Endothelial cell of umbilical vein (primary cell): ENCODE measurements around the gene PLA2G12B. TPM values are rescaled to one million over a fixed set of nuclear protein-coding genes. Genes with fewer than 3 reads are reported as not detected.

Source experiments
- BruUV-seq: library from RNA; stranded (reverse); fragments of 400-500 nt; replicated peaks from 2 replicates; lab custom pipeline; 2021; lab: Mats Ljungman, UMichigan
- CTCF ChIA-PET: fragments of 300-600, 350-600 bp; sonication (Branson Sonifier 250); formaldehyde crosslinking; loops from one replicate; lab custom pipeline; 2021; ENCODE audit warnings: antibody characterized with exemption, inconsistent platforms; lab: Charles Lee
- POLR2A ChIA-PET: fragments of 300-600, 350-600 bp; sonication (Branson Sonifier 250); formaldehyde crosslinking; loops from one replicate; lab custom pipeline; 2021; ENCODE audit warnings: antibody characterized with exemption, inconsistent platforms; lab: Charles Lee
- DNase-seq: peaks from one replicate; pipeline ENCODE4 v3.0.0-alpha.2; 2011; ENCODE audit warnings: low read depth, low spot score
- FAIRE-seq: peaks from 2 replicates; lab custom pipeline; 2011; peaks lifted over from hg19 to GRCh38; lab: Jason Lieb, UNC
- H2AFZ ChIP-seq: 2 replicates; pipeline ENCODE4 v1.6.0; 2012; ENCODE audit warnings: low read depth, low read length, control low read depth, inconsistent platforms
- H3K27ac ChIP-seq: 2 replicates; pipeline ENCODE4 v1.5.1; 2011; ENCODE audit warnings: low read depth, mild to moderate bottlenecking, control low read depth, low read length, moderate library complexity; ENCODE audit not compliant: insufficient read depth
- H3K27me3 ChIP-seq, 2 experiments: 2 replicates each; pipeline versions ENCODE4 v1.6.0 to v1.6.1; 2011; ENCODE audit warnings: low read length in 2 of 2, mixed read lengths in 1 of 2; ENCODE audit not compliant: control insufficient read depth in 2 of 2, insufficient read depth in 2 of 2
- H3K36me3 ChIP-seq, 2 experiments: 2 replicates in 1 of 2; 3 replicates in 1 of 2; pipeline ENCODE4 v1.5.1; 2011; ENCODE audit warnings: low read length in 2 of 2, mild to moderate bottlenecking in 1 of 2, moderate library complexity in 1 of 2; ENCODE audit not compliant: control insufficient read depth in 2 of 2, insufficient read depth in 2 of 2; ENCODE audit errors: extremely low read depth in 1 of 2
- H3K4me1 ChIP-seq: 3 replicates; pipeline ENCODE4 v1.5.1; 2011; ENCODE audit warnings: mild to moderate bottlenecking, low read length; ENCODE audit not compliant: control insufficient read depth, insufficient read depth; ENCODE audit errors: extremely low read depth
- H3K4me2 ChIP-seq: 2 replicates; pipeline ENCODE4 v1.6.1; 2011; ENCODE audit warnings: low read length, control low read depth, mixed read lengths; ENCODE audit not compliant: insufficient read depth
- H3K4me3 ChIP-seq, 3 experiments: fragments of 200-600 bp in 1 of 3; sonication (generic), shearing (Covaris generic) in 1 of 3; replicated peaks in 1 of 3; 2 replicates each; pipeline ENCODE4 v1.5.1; 2011 to 2016; ENCODE audit warnings: control low read depth in 3 of 3, low read length in 3 of 3, mild to moderate bottlenecking in 2 of 3, inconsistent platforms in 1 of 3, low read depth in 1 of 3, moderate library complexity in 1 of 3; ENCODE audit not compliant: insufficient read depth in 1 of 3
- H3K79me2 ChIP-seq: 2 replicates; pipeline ENCODE4 v1.6.0; 2012; ENCODE audit warnings: low read length, inconsistent platforms; ENCODE audit not compliant: control insufficient read depth, insufficient read depth
- H3K9ac ChIP-seq: replicated peaks from 2 replicates; pipeline ENCODE3; 2011; ENCODE audit warnings: low read length, control low read depth; ENCODE audit not compliant: insufficient read depth; ENCODE audit errors: extremely low read depth
- H3K9me1 ChIP-seq: replicated peaks from 3 replicates; pipeline ENCODE4 v1.6.0; 2011; ENCODE audit warnings: mild to moderate bottlenecking, low read length; ENCODE audit not compliant: control insufficient read depth, insufficient read depth; ENCODE audit errors: extremely low read depth
- H3K9me3 ChIP-seq: replicated peaks from 2 replicates; pipeline ENCODE4 v1.5.1; 2012; ENCODE audit warnings: low read length, inconsistent platforms; ENCODE audit not compliant: control insufficient read depth, insufficient read depth
- H4K20me1 ChIP-seq: replicated peaks from 2 replicates; pipeline ENCODE3; 2011; ENCODE audit warnings: mild to moderate bottlenecking, low read length; ENCODE audit not compliant: control insufficient read depth, insufficient read depth; ENCODE audit errors: extremely low read depth
- EZH2 ChIP-seq: IDR thresholded peaks from 2 replicates; pipeline ENCODE4 v1.6.1; 2012; ENCODE audit warnings: borderline replicate concordance, low read depth, mild to moderate bottlenecking, moderate library complexity, low read length, inconsistent platforms; ENCODE audit not compliant: severe bottlenecking
- FOS ChIP-seq: IDR thresholded peaks from 2 replicates; pipeline ENCODE4 v1.6.1; 2011; ENCODE audit warnings: mild to moderate bottlenecking, low read length, moderate library complexity, borderline replicate concordance; ENCODE audit not compliant: insufficient read depth
- GATA2 ChIP-seq: IDR thresholded peaks from 2 replicates; pipeline ENCODE4 v1.7.0; 2011; ENCODE audit warnings: low read depth, mild to moderate bottlenecking, moderate library complexity, mixed read lengths, low read length; ENCODE audit not compliant: insufficient read length, insufficient read depth
- JUN ChIP-seq: IDR thresholded peaks from 2 replicates; pipeline ENCODE4 v1.6.1; 2011; ENCODE audit warnings: borderline replicate concordance, low read depth; ENCODE audit not compliant: insufficient read length, insufficient read depth
- MYC ChIP-seq: IDR thresholded peaks from one replicate; pipeline ENCODE4 v1.6.1; 2011; ENCODE audit warnings: mild to moderate bottlenecking, low read depth, low read length
- POLR2A ChIP-seq: IDR thresholded peaks from 2 replicates; pipeline ENCODE4 v1.6.1; 2012; ENCODE audit warnings: low read depth, mild to moderate bottlenecking, control low read depth, low read length
- POLR2AphosphoS5 ChIP-seq: IDR thresholded peaks from 2 replicates; pipeline ENCODE4 v1.6.1; 2012; ENCODE audit warnings: low read depth, mild to moderate bottlenecking, control low read depth, low read length, moderate library complexity; ENCODE audit not compliant: insufficient read depth
- dilution Hi-C: fragments of 300-500 bp; cut with MboI; formaldehyde crosslinking; loops from one replicate; pipeline ENCODE4 v1.15.0; 2019; ENCODE audit warnings: low sequenced_read_pairs; ENCODE audit not compliant: extremely low pct_ligation_motif_present
- intact Hi-C: fragments of 100-400 bp; cut with micrococcal nuclease; formaldehyde crosslinking; loops from one replicate; pipeline ENCODE4 v1.10.0; 2022
- polyA plus RNA-seq, 4 experiments: library from polyadenylated mRNA; depleted of rRNA in 3 of 4; stranded (reverse) in 3 of 4; unstranded in 1 of 4; fragments of >200 nt; gene quantifications; 2 replicates each; pipeline versions ENCODE4 v1.2.1 to v1.2.3, GENCODE V29; 2011 to 2012; ENCODE audit warnings: missing spikeins in 1 of 4
- total RNA-seq: library from RNA; stranded (reverse); gene quantifications from 2 replicates; pipeline ENCODE4 v1.2.3, GENCODE V29; 2021
- TF ChIP-seq, protein P1 (sequence below), 2 donors: IDR thresholded peaks; 1 replicate in 1 of 2; 2 replicates in 1 of 2; pipeline ENCODE4 v1.5.1; 2011; ENCODE audit warnings: low read length in 2 of 2, mild to moderate bottlenecking in 2 of 2, moderate library complexity in 2 of 2, control low read depth in 1 of 2, inconsistent platforms in 1 of 2, low read depth in 1 of 2; ENCODE audit not compliant: insufficient read depth in 1 of 2; ENCODE audit errors: extremely low read depth in 1 of 2
- TF ChIP-seq, protein P2 (sequence below): IDR thresholded peaks from 2 replicates; pipeline ENCODE4 v1.6.1; 2011; ENCODE audit not compliant: insufficient read depth, insufficient read length

Gene PLA2G12B
- total and polyA plus RNA-seq, 2 donors (not counting 3 experiments of a cell fraction or from before 2014, with no cell fraction given): not detected

DNA sequence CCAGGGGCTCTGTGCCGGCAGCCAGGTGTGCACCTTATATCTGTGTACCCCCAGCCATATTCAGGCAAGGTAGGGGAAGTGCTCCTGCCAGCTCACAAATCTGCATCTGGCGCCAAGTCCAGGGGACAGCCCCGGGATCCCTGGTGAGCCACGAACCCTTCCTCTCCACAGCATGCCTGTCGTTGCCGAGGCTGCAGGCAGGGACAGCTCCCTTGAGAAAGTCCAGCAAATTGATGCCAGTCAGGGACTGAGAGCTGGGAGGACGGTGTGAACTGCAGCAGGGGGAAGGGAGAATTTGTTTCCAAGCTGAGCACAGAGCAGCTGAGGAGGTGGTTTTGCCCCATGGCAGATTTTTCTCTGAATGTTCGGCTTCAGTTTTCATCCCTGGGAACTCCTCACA is 919 bp downstream of the PLA2G12B start:
- intact Hi-C loops: no loop called here
- Histone ChIP-seq H3K79me2 (no peaks in the 10 kb centered on the region), H3K4me1 (no peaks in the 10 kb centered on the region), H3K27me3 (no peaks in the 10 kb centered on the region), H3K4me3 (no peak overlapping the region), H3K27ac (no peak overlapping the region), H3K9me1 (no peaks in the 10 kb centered on the region), H3K9me3 (no peaks in the 10 kb centered on the region), H3K9ac (no peak overlapping the region), H3K4me2 (no peak overlapping the region), H3K36me3 (no peaks in the 10 kb centered on the region), H2AFZ (no peak overlapping the region), H4K20me1 (no peaks in the 10 kb centered on the region)
- FAIRE-seq (no peak), DNase-seq (no peak)
- dilution Hi-C loops: no loop called here
- ChIA-PET POLR2A (interaction anchor here (0.6 kb wide), 1 partner anchor 278 kb away, joined by 3 read pairs; no protein-coding TSS in a partner anchor), CTCF (interaction anchor here (1.2 to 1.3 kb wide), 2 partner anchors 19 to 108 kb away, joined by 3 to 4 read pairs; no protein-coding TSS in a partner anchor)
- TF ChIP-seq POLR2AphosphoS5 (no peak), MYC (no peak), EZH2 (no peak), GATA2 (no peak), POLR2A (no peak), JUN (no peak), FOS (no peak)
- TF ChIP-seq, protein P1, sequence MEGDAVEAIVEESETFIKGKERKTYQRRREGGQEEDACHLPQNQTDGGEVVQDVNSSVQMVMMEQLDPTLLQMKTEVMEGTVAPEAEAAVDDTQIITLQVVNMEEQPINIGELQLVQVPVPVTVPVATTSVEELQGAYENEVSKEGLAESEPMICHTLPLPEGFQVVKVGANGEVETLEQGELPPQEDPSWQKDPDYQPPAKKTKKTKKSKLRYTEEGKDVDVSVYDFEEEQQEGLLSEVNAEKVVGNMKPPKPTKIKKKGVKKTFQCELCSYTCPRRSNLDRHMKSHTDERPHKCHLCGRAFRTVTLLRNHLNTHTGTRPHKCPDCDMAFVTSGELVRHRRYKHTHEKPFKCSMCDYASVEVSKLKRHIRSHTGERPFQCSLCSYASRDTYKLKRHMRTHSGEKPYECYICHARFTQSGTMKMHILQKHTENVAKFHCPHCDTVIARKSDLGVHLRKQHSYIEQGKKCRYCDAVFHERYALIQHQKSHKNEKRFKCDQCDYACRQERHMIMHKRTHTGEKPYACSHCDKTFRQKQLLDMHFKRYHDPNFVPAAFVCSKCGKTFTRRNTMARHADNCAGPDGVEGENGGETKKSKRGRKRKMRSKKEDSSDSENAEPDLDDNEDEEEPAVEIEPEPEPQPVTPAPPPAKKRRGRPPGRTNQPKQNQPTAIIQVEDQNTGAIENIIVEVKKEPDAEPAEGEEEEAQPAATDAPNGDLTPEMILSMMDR (IDR thresholded peaks at IDR 0.05; ENCODE audit: extremely low read depth in 1 of 2, insufficient read depth in 1 of 2, low read depth in 1 of 2, low read length in 2 of 2): no peak
- TF ChIP-seq, protein P2, sequence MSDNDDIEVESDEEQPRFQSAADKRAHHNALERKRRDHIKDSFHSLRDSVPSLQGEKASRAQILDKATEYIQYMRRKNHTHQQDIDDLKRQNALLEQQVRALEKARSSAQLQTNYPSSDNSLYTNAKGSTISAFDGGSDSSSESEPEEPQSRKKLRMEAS: no peak
- no TSS peak for BruUV-seq
